Kidney (tissue), 14 donors: ENCODE measurements around the gene RPTOR. TPM values are rescaled to one million over a fixed set of nuclear protein-coding genes. Genes with fewer than 3 reads are reported as not detected.
"Not testable (repeated sequence)": the region's sequence is repeated elsewhere in the genome, so short reads cannot be mapped to it uniquely, and the experiment has no call there.

Experiments
- DNase-seq, 5 donors: peaks; one replicate each; pipeline ENCODE4 v3.0.0-alpha.2; 2013 to 2020
- FAIRE-seq: peaks from 2 replicates; lab custom pipeline; 2012; peaks lifted over from hg19 to GRCh38; lab: Jason Lieb, UNC
- H3K27ac ChIP-seq, 2 donors: one replicate each; pipeline ENCODE4 v1.7.0; 2013; ENCODE audit warnings: low read depth in 2 of 2, low read length in 2 of 2, inconsistent platforms in 1 of 2
- H3K27me3 ChIP-seq: one replicate; pipeline ENCODE4 v1.7.1; 2013; ENCODE audit warnings: low read length, inconsistent platforms; ENCODE audit not compliant: control insufficient read depth, insufficient read depth
- H3K36me3 ChIP-seq, 3 donors: one replicate each; pipeline versions ENCODE4 v1.7.0 to v1.7.1; 2013; ENCODE audit warnings: low read length in 3 of 3, control low read depth in 1 of 3, inconsistent platforms in 1 of 3; ENCODE audit not compliant: insufficient read depth in 3 of 3, control insufficient read depth in 2 of 3
- H3K4me1 ChIP-seq, 3 donors: one replicate each; pipeline versions ENCODE4 v1.7.0 to v1.7.1; 2013; ENCODE audit warnings: low read length in 3 of 3, inconsistent platforms in 1 of 3, low read depth in 1 of 3; ENCODE audit not compliant: control insufficient read depth in 2 of 3, insufficient read depth in 2 of 3
- H3K4me3 ChIP-seq, 3 donors: one replicate each; pipeline versions ENCODE4 v1.7.0 to v1.8.1; 2013; ENCODE audit warnings: low read length in 3 of 3, control low read depth in 1 of 3, inconsistent platforms in 1 of 3
- H3K9ac ChIP-seq, 3 donors: one replicate each; pipeline versions ENCODE4 v1.7.0 to v1.7.1; 2013; ENCODE audit warnings: low read length in 3 of 3, control low read depth in 1 of 3, inconsistent platforms in 1 of 3
- H3K9me3 ChIP-seq, 3 donors: one replicate each; pipeline versions ENCODE4 v1.7.0 to v1.7.1; 2013; ENCODE audit warnings: low read length in 3 of 3, control low read depth in 1 of 3, inconsistent platforms in 1 of 3; ENCODE audit not compliant: control insufficient read depth in 2 of 3, insufficient read depth in 1 of 3
- CTCF ChIP-seq: IDR thresholded peaks from 3 replicates; pipeline ENCODE4 v1.5.1; 2012; ENCODE audit warnings: mild to moderate bottlenecking, moderate library complexity, borderline replicate concordance; ENCODE audit not compliant: insufficient read depth; ENCODE audit errors: extremely low read depth
- intact Hi-C: fragments of 100-400 bp; cut with DNase I; formaldehyde crosslinking; loops from one replicate; pipeline ENCODE4 v1.11.1; 2022
- polyA plus RNA-seq: library from polyadenylated mRNA; stranded (reverse); fragments of 350-450 nt; fragmentation: Illumina TruSeq; extraction: RNeasy Lipid Tissue Mini Kit (QIAGEN cat#74804); gene quantifications from one replicate; pipeline ENCODE4 v1.2.3, GENCODE V29; 2014; ENCODE audit warnings: low read depth, low replicate concordance; ENCODE audit not compliant: insufficient read depth
- total RNA-seq: library from RNA; stranded (reverse); fragmentation: NEBNext Ultra II Directional; extraction: Animal tissue kit (Norgen Biotek cat#: 25700); gene quantifications from one replicate; pipeline ENCODE4 v1.2.1, GENCODE V29; 2021
- donor health status: control.
- donor health status: control.
- donor health status: control.
- donor health status: control.
- donor health status: control.
- donor health status: DM: yes; HTN: yes; CAD: no.
- donor health status: Normal renal cell carcinoma (clear cell type).

Gene RPTOR
- total and polyA plus RNA-seq, 2 donors from 2014 or later: 5.5 to 37.6 TPM

- H3K27me3 ChIP-seq: no peaks in the 10 kb centered on the region
- FAIRE-seq: no peak
- TF ChIP-seq CTCF: no peak
- intact Hi-C loops: loop anchor here (10.0 kb wide), 1 partner anchor 153 kb away; no protein-coding TSS in a partner anchor
- no peak overlapping the region for H3K4me3 ChIP-seq
- no peaks in the 10 kb centered on the region for H3K9me3 ChIP-seq
- no peak overlapping the region for H3K9ac ChIP-seq
- DNase-seq: peak in 2 of 5 donors; percentile 21 to 32
- H3K4me1 ChIP-seq: no peaks in the 10 kb centered on the region
- no peaks in the 10 kb centered on the region for H3K36me3 ChIP-seq
- no peak overlapping the region for H3K27ac ChIP-seq
These were observed 33.4 kb downstream of the RPTOR start for GRCh38 chr17:80577876-80578570.

GRCh38 chr17:80578668-80579388, 34.2 kb downstream of the RPTOR start:
- intact Hi-C loops: loop anchor here (10.0 kb wide), 1 partner anchor 154 kb away; no protein-coding TSS in a partner anchor

GRCh38 chr17:80582165-80582564, 37.5 kb downstream of the RPTOR start:
- H3K36me3 ChIP-seq: no peaks in the 10 kb centered on the region
- TF ChIP-seq CTCF: no peak
- no peak overlapping the region for H3K27ac ChIP-seq
- no peak overlapping the region for H3K4me3 ChIP-seq
- H3K9ac ChIP-seq: no peak overlapping the region
- H3K9me3 ChIP-seq: no peaks in the 10 kb centered on the region
- intact Hi-C loops: no loop called here
- no peak for DNase-seq
- H3K4me1 ChIP-seq: no peaks in the 10 kb centered on the region
- FAIRE-seq: no peak
- H3K27me3 ChIP-seq: no peaks in the 10 kb centered on the region

More at GRCh38 chr17:80578668-80579388, 34.2 kb downstream of the RPTOR start:
- H3K9ac ChIP-seq, H3K9me3 ChIP-seq, H3K27ac ChIP-seq, H3K36me3 ChIP-seq, FAIRE-seq, H3K27me3 ChIP-seq, DNase-seq, H3K4me3 ChIP-seq, H3K4me1 ChIP-seq: not testable (repeated sequence)

- no peak for TF ChIP-seq CTCF
- Histone ChIP-seq H3K9me3 (no peaks in the 10 kb centered on the region), H3K36me3 (no peaks in the 10 kb centered on the region), H3K4me1 (no peaks in the 10 kb centered on the region), H3K27ac (no peak overlapping the region), H3K4me3 (no peak overlapping the region), H3K9ac (no peak overlapping the region), H3K27me3 (no peaks in the 10 kb centered on the region)
- no peak for FAIRE-seq
- intact Hi-C loops: no loop called here
- peak in 1 of 5 donors; percentile 35 for DNase-seq
These were observed 39.7 kb downstream of the RPTOR start for GRCh38 chr17:80584176-80584905.
